NAMALWA (cell line): Measurements from ENCODE around the gene MTRF1.
"Not testable (repeated sequence)": the region's sequence is repeated elsewhere in the genome, so short reads cannot be mapped to it uniquely, and the experiment has no call there.

Experiments
- DNase-seq: peaks from one replicate; pipeline ENCODE4 v3.0.0-alpha.2; 2015; ENCODE audit warnings: low spot score

The MTRF1 gene

DNA sequence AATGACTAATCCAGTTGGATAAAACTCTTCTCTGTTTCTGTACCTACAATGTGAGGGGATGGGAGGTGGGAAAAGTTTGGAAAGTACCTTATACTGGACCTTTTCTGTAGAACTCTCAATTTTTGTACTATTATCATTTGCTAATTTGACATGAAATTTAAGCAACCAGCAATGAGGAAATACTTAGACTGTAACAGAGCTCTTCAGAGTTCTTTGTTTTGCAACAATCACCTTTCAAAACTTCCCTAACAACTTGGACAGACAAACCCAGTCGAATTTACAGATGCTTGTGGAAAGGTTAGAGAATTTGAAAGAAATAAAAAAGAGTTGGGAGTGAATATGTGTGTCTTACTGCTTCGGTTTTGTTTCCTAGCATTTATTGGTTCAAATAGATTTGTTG is 85.8 kb downstream of the MTRF1 start:
- no peak for DNase-seq

GRCh38 chr13:41175576-41175975 is 87.8 kb downstream of the MTRF1 start:
- not testable (repeated sequence) for DNase-seq
